Ishikawa (cell line): ENCODE data around the gene SIX1.

Source experiments
- REST ChIP-seq: IDR thresholded peaks from 2 replicates; pipeline ENCODE4 v1.6.1; 2012; ENCODE audit warnings: low read depth, mild to moderate bottlenecking
- TAF1 ChIP-seq: IDR thresholded peaks from 2 replicates; pipeline ENCODE4 v1.6.1; 2012; ENCODE audit warnings: low read depth, mild to moderate bottlenecking
- USF1 ChIP-seq: IDR thresholded peaks from 2 replicates; pipeline ENCODE4 v1.6.1; 2012
- YY1 ChIP-seq: IDR thresholded peaks from 2 replicates; pipeline ENCODE4 v1.6.1; 2012; ENCODE audit warnings: low read depth
- ZBTB7A ChIP-seq: IDR thresholded peaks from 2 replicates; pipeline ENCODE4 v1.6.1; 2012; ENCODE audit warnings: low read depth
- TF ChIP-seq, protein P1 (sequence below): IDR thresholded peaks from 2 replicates; pipeline ENCODE4 v1.6.1; 2012

DNA sequence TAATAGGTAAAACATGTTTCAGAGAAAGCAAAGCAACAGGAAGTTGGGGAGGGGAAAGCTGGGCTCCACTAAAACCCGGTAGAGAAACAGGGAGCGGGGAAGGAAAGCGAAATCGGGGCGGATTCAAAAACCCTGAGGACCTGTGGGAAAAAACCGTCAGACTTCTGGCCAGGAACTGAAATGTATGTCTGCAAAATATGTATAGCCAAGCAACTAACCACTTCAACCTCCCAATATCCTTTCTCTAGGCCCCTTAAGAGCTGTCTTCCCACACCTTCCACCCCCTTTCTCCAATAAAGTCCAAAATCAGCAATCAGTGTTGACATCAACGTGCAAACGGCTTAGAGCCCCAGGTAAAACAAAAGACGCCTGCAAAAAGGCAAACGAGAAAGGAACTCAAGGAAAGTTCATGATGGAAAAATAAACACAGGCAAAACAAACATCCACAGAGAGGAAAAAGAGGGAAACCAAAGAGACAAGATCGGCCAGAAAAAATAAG, 32.8 kb downstream of the SIX1 start:
- TF ChIP-seq TAF1 (no peak), YY1 (no peak), ZBTB7A (no peak), USF1 (no peak), REST (no peak)
- TF ChIP-seq, protein P1, sequence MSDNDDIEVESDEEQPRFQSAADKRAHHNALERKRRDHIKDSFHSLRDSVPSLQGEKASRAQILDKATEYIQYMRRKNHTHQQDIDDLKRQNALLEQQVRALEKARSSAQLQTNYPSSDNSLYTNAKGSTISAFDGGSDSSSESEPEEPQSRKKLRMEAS = no peak
